Subcutaneous adipose tissue (tissue), 4 donors: ENCODE measurements around the gene COL7A1. TPM values are rescaled to one million over a fixed set of nuclear protein-coding genes. Genes with fewer than 3 reads are reported as not detected.

Experiments
- CTCF ChIP-seq: fragments of 450-650 bp; IDR thresholded peaks from one replicate; pipeline ENCODE4 v1.5.1; 2016; ENCODE audit warnings: low read depth, mild to moderate bottlenecking, control low read depth, antibody characterized with exemption, moderate library complexity
- total RNA-seq, 4 donors: library from RNA; depleted of rRNA; stranded (reverse); fragments of >200 nt; gene quantifications; one replicate each; pipeline ENCODE4 v1.1.0, GENCODE V29; 2016

COL7A1 gene
- 1 to 10 TPM in 1 of 4 donors, under 1 TPM in 3; 0.16 to 1.5 (median 0.59) TPM for total RNA-seq

GRCh38 chr3:48595075-48595525 is at the start of gene COL7A1:
TSS of gene COL7A1 (minus strand) at chr3:48595329. CDS start at chr3:48595159, 170 bp downstream.
- no peak for TF ChIP-seq CTCF

DNA sequence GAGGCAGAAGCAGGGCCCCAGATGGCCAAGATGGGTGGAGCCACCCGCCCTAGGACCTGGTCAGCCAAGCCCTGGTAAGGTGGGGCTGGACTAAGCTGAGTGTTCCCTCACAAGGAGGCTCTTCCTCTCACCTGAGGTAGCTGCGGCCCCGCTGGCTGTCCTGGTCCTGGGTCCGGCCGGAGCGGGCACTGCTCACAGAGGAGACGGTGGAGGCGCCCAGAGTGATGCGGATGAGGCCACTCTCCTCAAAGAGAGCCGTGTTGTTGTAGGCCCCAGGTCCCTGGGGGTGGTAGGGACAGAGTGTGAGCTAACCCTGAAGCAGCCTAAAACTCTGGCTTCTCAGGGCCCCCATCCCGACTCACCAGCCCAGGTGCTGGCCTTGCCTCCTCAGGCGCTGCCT is 47.5 kb upstream of the COL7A1 start:
- TF ChIP-seq CTCF = no peak

DNA sequence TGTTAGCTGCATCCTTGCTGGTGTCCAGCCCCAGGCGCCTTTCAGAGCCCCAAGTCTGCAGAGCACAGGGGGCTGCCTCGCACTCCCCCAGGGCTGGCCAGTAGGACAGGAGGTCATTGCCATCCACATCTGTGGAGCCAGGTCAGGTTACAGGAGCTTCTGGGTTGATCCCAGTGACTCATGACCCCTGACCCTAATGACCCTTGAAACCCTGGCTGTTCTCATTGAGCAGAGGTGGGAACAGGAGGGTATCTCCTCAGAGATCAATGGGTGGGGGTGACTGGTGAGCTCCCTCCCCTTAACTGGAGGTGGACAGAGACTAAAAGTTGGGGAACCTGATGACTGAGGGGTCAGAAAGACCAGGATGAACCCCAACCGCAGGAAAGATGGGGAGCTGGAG is 46.3 kb upstream of the COL7A1 start:
- TF ChIP-seq CTCF = no peak

DNA sequence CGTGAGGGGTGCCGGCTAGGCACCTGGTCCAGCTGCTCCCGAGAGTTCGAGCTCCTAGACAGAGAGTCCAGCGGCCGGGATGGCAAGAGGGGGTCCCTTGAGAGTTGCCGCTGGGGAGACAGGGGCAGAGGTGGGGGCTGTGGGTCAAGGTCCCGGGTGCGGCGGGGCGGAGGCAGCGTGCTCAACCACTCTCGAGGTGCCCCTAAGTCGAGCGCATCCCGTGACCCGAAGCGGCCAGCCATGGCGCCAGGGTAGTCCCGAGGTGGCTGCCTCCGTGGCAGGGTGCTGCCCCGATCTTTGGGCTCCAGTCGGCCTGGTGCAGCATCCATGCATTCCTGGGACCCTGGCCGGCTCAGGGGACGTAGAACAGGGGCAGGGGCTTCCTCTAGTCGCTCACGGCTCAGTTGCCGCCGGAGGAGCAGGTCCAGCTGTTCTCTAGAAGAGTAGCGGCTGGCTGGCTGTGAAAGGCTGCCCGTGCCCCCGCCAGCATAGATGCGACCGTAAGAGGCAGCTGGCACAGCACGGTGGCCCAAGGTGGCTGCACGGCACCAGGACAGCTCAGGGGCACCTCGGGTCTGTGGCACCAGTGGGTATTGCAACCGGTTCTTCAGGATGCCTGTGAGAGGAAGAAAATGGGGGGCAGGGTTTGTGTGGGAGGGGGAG is 44.9 kb upstream of the COL7A1 start:
- TF ChIP-seq CTCF = no peak

GRCh38 chr3:48637305-48637704 is 42.2 kb upstream of the COL7A1 start:
- TF ChIP-seq CTCF = no peak

DNA sequence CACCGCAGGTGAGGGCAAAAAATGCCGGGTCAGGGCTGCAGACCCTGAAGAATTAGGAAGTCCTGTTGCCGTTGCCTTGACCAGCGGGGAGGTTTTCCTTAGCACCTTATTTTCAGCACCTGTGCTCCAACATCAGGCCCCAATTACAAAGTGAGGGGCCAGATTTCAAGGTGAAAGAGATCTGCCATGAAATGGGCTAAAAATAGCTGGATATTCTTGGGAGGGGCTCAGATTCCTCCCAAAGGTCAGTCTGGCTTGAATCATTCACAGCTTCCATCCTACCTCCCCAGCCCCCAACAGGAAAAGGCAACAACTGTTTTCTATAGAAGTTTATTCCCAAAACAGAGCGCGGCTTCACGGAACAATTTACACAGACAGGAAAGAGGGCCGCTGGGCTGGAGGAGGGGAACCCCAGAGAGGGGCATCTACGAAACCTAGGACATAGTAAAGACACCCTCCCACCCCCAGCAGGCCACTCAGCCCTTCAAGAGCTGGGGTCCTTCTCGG is 41.1 kb upstream of the COL7A1 start:
- TF ChIP-seq CTCF = no peak

DNA sequence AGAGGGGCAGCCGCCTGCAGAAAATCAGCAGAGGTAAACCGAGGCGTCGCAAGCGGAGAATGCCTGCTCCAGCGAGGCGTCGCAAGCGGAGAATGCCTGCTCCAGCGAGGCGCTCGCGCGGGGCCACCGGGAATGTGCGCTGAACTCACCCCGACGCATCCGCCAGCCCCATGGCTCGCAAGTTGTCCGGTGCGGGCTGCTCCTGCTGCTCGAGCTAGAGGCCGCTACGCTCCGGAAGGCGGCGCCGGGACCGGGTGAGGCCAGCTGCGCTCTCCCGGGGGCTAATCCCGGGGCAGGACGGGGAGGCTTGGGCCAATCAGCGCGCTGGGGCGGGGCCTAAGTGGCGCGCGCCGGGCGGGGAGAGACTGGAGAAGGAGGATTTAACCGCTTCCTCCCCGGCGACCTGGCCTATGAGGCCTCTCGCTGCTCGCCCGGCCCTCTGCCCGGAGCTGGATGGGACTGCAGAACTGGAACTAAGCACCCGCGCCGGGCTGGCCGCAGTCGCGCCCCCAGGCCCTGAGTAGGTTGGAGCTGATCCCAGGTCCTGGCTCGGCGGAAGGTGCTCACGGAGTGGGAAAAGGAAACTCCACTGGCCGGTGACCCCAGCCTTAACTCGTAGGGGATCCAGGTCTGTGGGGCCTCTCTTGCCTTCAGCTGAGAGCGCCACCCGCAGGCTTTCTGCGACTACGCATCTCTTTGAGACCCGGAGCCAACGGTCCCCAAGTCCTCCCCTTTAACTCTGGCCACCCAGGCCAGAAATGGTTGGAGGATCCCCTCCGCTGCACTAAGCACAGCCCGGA is 40.3 kb upstream of the COL7A1 start, which contains the start of gene SLC26A6:
Gene SLC26A6 (minus strand): TSS at position 240 of the 800 bp plus-strand sequence. CDS start 68 bp downstream, at position 172.
- no peak for TF ChIP-seq CTCF
